Ovary (tissue), 9 donors: ENCODE results near the gene CHRM1. TPM values are rescaled to one million over a fixed set of nuclear protein-coding genes. Genes with fewer than 3 reads are reported as not detected.

ENCODE experiments used
- DNase-seq, 5 donors: peaks; one replicate each; pipeline ENCODE4 v3.0.0-alpha.2; 2019 to 2020
- H3K27ac ChIP-seq, 2 donors: fragments of 200-600 bp; one replicate each; pipeline versions ENCODE4 v1.5.1 to v1.8.0; 2019 to 2022
- H3K27me3 ChIP-seq: fragments of 200-600 bp; one replicate; pipeline ENCODE4 v1.8.0; 2022
- H3K36me3 ChIP-seq: fragments of 200-600 bp; sonication (generic); one replicate; pipeline ENCODE4 v1.5.1; 2019
- H3K4me1 ChIP-seq: one replicate; pipeline ENCODE4 v1.8.1; 2013; ENCODE audit warnings: mild to moderate bottlenecking, moderate library complexity; ENCODE audit not compliant: insufficient read depth
- H3K4me3 ChIP-seq: fragments of 200-600 bp; sonication (generic); one replicate; pipeline ENCODE4 v1.5.1; 2017
- H3K9me3 ChIP-seq, 2 donors: fragments of 200-600 bp in 1 of 2; sonication (generic) in 1 of 2; one replicate each; pipeline versions ENCODE4 v1.5.1 to v1.8.1; 2013 to 2019; ENCODE audit warnings: mild to moderate bottlenecking in 1 of 2, moderate library complexity in 1 of 2
- EP300 ChIP-seq: sonication (generic); formaldehyde crosslinking; IDR thresholded peaks from one replicate; pipeline ENCODE4 v1.6.1; 2017; ENCODE audit warnings: antibody characterized with exemption
- POLR2A ChIP-seq: fragments of 450-650 bp; IDR thresholded peaks from one replicate; pipeline ENCODE4 v1.6.1; 2017; ENCODE audit warnings: antibody characterized with exemption, mild to moderate bottlenecking, moderate library complexity
- WGBS, 3 donors: extraction: QIAGEN DNeasy Blood & Tissue Kit in 1 of 3; methylation state at CpG; one replicate each; pipeline versions ENCODE4 v1.1.5 to v1.1.7; 2013 to 2017; 5-methylcytosine and 5-hydroxymethylcytosine counted together
- intact Hi-C, 4 donors: fragments of 100-400 bp; cut with DNase I; formaldehyde crosslinking; loops; one replicate each; pipeline versions ENCODE4 v1.11.0 to v1.15.1; 2022 to 2023
- polyA plus RNA-seq, 2 donors: library from polyadenylated mRNA; stranded (reverse); fragments of 200-250 nt in 1 of 2; fragments of 350-450 nt in 1 of 2; fragmentation: Illumina TruSeq in 1 of 2; extraction: RNeasy Lipid Tissue Mini Kit (QIAGEN cat#74804) in 1 of 2; gene quantifications; one replicate each; pipeline ENCODE4 v1.2.3, GENCODE V29; 2013 to 2014
- total RNA-seq, 7 donors: library from RNA; depleted of rRNA in 2 of 7; stranded (reverse); fragments of >200 nt in 2 of 7; fragmentation: NEBNext Ultra II Directional in 3 of 7; extraction: Animal tissue kit (Norgen Biotek cat#: 25700) in 3 of 7; gene quantifications; one replicate each; pipeline versions ENCODE4 v1.1.0 to v1.2.4, GENCODE V29; 2016 to 2023
- TF ChIP-seq, protein P1 (sequence below), 3 donors: fragments of 450-650 bp in 2 of 3; fragments of 200-600 bp in 1 of 3; IDR thresholded peaks; one replicate each; pipeline versions ENCODE4 v1.5.1 to v1.8.0; 2016 to 2022; ENCODE audit warnings: antibody characterized with exemption in 3 of 3, mild to moderate bottlenecking in 1 of 3
- donor health status: DM: no; HTN: no; CAD: no; lungs with moderate emphysema.
- donor health status: DM: no; HTN: no; CAD: no.
- donor health status: Bipolar disorder and iron deficiency.
- donor health status: DM: yes; HTN: yes; CAD: no.
- donor health status: DM: no; HTN: no; CAD: no.
- donor health status: DM: yes; HTN: yes; CAD: no.

The CHRM1 gene
- total and polyA plus RNA-seq, 9 donors = not detected

DNA sequence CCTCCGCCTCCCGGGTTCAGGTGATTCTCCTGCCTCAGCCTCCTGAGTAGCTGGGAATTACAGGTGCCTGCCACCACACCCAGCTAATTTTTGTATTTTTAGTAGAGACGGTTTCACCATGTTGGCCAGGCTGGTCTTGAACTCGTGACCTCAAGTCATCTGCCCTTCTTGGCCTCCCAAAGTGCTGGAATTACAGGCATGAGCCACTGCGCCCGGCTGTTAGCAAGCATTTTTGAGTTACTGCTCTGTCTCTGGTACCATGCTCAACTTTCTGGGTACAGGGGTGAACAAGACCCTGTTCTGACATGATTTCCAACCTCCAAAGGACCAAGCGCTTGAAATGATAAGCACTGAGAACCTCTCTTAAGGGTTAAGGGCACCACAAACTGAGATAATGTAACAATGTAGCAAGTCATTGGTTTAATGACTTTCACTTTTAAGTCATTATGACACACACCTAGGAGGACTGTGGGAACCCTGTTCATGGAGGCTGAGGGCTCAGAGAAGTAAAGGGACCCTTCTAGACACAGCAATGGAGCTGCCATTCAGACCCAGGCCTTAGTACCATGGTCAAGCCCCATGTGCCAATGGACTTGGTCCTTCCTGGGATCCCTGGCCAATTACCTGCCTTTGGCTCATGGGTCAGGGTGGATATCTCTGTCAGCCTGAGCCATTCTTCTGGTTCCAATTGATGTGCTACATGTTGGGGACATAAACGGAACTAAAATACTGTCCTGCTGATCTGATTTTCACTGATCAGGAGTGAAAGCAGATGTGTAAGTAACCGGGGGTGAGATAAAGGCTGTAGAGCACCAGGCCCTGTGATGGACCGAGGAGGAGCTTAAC, 28.9 kb downstream of the CHRM1 start:
- Histone ChIP-seq H3K9me3 (no peaks in the 10 kb centered on the region), H3K4me1 (peaks cover 2% of the 10 kb centered on the region), H3K36me3 (no peaks in the 10 kb centered on the region), H3K27ac (no peak overlapping the region), H3K4me3 (no peak overlapping the region), H3K27me3 (no peaks in the 10 kb centered on the region)
- TF ChIP-seq, protein P1, sequence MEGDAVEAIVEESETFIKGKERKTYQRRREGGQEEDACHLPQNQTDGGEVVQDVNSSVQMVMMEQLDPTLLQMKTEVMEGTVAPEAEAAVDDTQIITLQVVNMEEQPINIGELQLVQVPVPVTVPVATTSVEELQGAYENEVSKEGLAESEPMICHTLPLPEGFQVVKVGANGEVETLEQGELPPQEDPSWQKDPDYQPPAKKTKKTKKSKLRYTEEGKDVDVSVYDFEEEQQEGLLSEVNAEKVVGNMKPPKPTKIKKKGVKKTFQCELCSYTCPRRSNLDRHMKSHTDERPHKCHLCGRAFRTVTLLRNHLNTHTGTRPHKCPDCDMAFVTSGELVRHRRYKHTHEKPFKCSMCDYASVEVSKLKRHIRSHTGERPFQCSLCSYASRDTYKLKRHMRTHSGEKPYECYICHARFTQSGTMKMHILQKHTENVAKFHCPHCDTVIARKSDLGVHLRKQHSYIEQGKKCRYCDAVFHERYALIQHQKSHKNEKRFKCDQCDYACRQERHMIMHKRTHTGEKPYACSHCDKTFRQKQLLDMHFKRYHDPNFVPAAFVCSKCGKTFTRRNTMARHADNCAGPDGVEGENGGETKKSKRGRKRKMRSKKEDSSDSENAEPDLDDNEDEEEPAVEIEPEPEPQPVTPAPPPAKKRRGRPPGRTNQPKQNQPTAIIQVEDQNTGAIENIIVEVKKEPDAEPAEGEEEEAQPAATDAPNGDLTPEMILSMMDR (IDR thresholded peaks at IDR 0.05) = no peak
- TF ChIP-seq EP300 (no peak), POLR2A (no peak)
- intact Hi-C loops = no loop called here
- no peak for DNase-seq
- WGBS, 3 donors = 80 to 84% (median 83%) methylated on average over 10 of the region's 10 CpGs

DNA sequence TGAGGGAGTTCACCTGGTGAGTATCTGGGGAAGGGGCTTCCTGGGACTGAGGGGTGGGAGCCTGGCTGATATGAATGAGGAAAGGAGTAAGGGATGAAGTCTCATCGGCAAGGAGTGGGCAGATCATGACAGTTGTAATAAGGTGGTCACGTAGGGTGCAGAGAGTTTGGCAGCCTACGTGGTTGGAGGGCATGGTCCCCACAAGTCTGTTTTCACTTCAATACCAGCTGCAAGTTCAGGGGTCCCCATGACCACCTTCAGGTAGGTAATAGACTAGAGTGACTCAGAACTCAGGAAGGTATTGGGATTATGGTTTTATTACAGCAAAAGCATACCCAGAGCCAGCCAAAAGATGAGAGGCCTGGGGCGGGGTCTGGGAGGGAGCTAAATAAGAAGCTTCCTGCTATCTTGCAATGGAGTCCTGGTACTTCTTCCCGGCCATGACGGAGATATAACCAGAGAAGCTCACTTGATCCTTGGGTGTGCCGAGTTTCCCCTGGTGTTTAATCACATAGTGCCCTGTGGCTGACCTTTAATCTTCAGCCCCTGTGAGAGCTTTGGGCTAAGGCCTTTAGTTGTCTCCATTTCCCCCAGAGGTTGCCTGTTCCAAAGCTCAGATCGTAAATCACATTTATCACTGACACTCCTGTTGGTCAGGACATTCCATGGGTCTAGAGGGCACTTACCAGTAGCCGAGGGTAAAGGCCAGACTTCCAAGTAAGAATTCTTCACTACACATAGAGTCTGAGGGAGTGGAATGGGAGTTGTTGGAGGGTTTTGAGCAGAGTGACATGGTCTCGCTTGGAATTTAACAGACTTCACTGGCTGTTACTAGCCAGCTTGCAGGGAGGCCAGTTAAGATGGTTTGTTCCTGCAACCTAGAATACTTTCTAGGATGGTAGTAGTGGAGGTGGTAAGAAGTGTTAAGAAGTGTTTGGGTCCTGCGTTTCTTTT, 31.4 kb downstream of the CHRM1 start:
- Histone ChIP-seq H3K4me3 (no peak overlapping the region), H3K27me3 (no peaks in the 10 kb centered on the region), H3K4me1 (peaks cover 2% of the 10 kb centered on the region), H3K27ac (no peak overlapping the region), H3K36me3 (no peaks in the 10 kb centered on the region), H3K9me3 (no peaks in the 10 kb centered on the region)
- WGBS, 3 donors = 54 to 64% (median 60%) methylated on average over 11 of the region's 11 CpGs
- DNase-seq = no peak
- intact Hi-C loops = loop anchor here in 1 of 4 donors (10.0 kb wide), 1 partner anchor 875 kb away; the partner anchor contains the start of gene ZFTA
- TF ChIP-seq POLR2A = no peak
- TF ChIP-seq EP300 = no peak
- TF ChIP-seq, protein P1 (IDR thresholded peaks at IDR 0.05) = no peak

DNA sequence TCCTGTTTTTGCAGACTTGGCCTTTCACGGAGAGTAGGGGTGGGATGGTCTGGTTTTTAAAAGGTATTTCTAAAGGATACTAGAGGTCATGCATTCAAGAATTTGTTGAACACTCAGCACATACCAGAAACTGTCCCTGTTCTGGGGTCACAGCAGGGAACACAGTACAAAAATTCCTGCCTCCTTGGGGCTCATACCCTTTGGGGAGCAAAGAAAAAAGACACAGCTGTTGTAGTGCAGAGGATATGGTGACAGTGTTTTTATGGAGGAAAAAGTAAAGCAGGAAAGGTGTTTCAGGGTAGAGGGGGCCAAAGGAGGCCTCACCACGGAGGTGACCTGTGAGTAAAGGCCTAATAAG, 32.1 kb downstream of the CHRM1 start:
- H3K4me3 ChIP-seq = no peak overlapping the region
- no peaks in the 10 kb centered on the region for H3K27me3 ChIP-seq
- H3K36me3 ChIP-seq = no peaks in the 10 kb centered on the region
- H3K4me1 ChIP-seq = peaks cover 2% of the 10 kb centered on the region
- no peak overlapping the region for H3K27ac ChIP-seq
- intact Hi-C loops = loop anchor here in 1 of 4 donors (10.0 kb wide), 1 partner anchor 876 kb away; the partner anchor contains the start of gene ZFTA
- no peak for DNase-seq
- WGBS, 3 donors = 33 to 38% (median 38%) methylated on average over 2 of the region's 2 CpGs
- no peaks in the 10 kb centered on the region for H3K9me3 ChIP-seq
- TF ChIP-seq, protein P1 (IDR thresholded peaks at IDR 0.05) = no peak
- TF ChIP-seq EP300 = no peak
- TF ChIP-seq POLR2A = no peak

DNA sequence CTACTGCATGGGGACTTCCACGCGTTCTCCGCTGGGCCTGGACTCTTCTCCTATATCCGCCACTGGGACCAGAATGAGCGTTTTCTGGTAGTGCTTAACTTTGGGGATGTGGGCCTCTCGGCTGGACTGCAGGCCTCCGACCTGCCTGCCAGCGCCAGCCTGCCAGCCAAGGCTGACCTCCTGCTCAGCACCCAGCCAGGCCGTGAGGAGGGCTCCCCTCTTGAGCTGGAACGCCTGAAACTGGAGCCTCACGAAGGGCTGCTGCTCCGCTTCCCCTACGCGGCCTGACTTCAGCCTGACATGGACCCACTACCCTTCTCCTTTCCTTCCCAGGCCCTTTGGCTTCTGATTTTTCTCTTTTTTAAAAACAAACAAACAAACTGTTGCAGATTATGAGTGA, 32.8 kb downstream of the CHRM1 start:
- H3K36me3 ChIP-seq = no peaks in the 10 kb centered on the region
- no peak overlapping the region for H3K27ac ChIP-seq
- H3K4me1 ChIP-seq = peaks cover 6% of the 10 kb centered on the region
- TF ChIP-seq, protein P1 (IDR thresholded peaks at IDR 0.05) = no peak
- TF ChIP-seq EP300 (no peak), POLR2A (no peak)
- H3K4me3 ChIP-seq = no peak overlapping the region
- DNase-seq = no peak
- H3K27me3 ChIP-seq = no peaks in the 10 kb centered on the region
- H3K9me3 ChIP-seq = no peaks in the 10 kb centered on the region
- intact Hi-C loops = loop anchor here in 1 of 4 donors (10.0 kb wide), 1 partner anchor 876 kb away; the partner anchor contains the start of gene ZFTA
- 82 to 85% (median 84%) methylated on average over 14 of the region's 14 CpGs for whole genome bisulfite sequencing, 3 donors
